HG03175 (cell line): ENCODE measurements around the gene AREG.
A peak's percentile ranks its signal among the peaks of the same experiment; 100 is the strongest.
"Not testable (repeated sequence)": the region's sequence is repeated elsewhere in the genome, so short reads cannot be mapped to it uniquely, and the experiment has no call there.

Source experiments
- ATAC-seq: cut with Tn5 transposase; IDR thresholded peaks from one replicate; pipeline ENCODE4 v1.9.1; 2021; ENCODE audit warnings: mild to moderate bottlenecking, moderate library complexity; ENCODE audit not compliant: unreplicated experiment

The AREG gene, protein sequence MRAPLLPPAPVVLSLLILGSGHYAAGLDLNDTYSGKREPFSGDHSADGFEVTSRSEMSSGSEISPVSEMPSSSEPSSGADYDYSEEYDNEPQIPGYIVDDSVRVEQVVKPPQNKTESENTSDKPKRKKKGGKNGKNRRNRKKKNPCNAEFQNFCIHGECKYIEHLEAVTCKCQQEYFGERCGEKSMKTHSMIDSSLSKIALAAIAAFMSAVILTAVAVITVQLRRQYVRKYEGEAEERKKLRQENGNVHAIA

DNA sequence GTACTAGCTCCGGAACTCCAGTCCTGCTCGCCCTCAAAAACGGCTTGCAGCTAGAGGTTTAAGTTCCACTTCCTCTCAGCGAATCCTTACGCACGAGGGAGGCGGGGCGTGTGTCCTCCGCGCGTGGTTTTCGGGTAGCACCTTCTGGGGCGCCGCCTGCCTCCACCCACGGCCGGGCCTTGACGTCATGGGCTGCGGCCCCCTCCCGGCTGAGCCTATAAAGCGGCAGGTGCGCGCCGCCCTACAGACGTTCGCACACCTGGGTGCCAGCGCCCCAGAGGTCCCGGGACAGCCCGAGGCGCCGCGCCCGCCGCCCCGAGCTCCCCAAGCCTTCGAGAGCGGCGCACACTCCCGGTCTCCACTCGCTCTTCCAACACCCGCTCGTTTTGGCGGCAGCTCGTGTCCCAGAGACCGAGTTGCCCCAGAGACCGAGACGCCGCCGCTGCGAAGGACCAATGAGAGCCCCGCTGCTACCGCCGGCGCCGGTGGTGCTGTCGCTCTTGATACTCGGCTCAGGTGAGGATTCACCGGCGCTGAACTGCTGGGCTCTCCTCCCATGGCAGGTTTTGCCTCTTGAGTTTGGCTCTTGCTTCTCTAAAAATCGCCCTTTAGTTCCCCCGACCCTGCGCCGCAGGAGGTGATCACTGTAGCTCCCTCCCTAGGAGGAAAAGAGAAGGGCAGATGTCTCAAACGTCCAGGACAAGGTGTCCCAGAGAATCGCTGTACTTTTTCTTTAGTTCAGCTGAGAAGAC lies at the start of gene AREG:
TSS of gene AREG (plus strand) at position 246 of the 752 bp plus-strand sequence. CDS start at position 456, 210 bp downstream.
- peak; percentile 95 for ATAC-seq

DNA sequence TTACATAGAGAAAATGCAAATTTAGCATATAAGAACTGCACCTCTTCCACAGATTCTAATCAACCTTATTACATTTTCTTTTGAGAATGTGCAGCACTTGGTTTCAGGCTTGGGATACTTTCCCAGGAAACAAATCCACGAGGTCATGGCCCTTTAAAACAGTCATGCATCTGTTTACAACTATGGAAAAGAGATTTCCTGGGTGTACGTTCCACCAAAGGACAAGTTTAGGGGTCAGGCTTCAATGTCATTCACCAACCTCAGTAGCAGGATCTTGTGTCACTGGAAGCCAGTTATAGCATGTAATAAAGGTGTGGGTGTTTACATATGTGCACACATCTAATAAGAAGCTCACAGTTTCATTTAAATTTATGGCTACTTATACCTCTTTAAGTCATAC lies 49.3 kb upstream of the AREG start:
- no peak for ATAC-seq

DNA sequence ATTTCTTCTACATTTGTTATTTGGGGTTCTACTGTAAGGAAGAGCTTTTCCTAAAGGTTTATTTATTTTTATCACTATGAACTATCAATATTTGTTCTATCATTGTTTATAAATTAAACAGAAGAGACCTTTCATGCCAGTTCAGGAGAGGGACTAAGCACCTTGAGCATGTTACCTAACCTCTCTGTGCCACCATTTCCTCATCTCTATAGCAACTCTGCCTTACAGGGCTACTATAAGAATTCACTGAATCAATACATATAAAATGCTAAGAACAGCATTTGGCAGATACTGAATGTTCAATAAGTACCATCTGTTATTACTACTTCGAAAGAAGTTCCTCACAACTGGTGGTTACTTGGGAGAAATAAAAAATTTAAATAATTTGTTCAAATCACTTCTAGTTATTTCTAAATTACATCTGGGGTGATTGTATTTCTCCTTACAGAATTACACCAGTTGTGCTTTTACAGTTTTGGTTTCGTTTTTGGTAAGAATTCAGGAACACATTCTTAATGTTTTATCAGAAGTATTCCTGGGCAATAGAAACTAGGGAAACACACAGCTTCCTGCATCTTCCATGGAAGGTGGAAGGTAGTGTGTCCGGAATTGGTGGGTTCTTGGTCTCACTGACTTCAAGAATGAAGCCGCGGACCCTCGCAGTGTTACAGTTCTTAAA lies 47.0 kb upstream of the AREG start:
- ATAC-seq: no peak

DNA sequence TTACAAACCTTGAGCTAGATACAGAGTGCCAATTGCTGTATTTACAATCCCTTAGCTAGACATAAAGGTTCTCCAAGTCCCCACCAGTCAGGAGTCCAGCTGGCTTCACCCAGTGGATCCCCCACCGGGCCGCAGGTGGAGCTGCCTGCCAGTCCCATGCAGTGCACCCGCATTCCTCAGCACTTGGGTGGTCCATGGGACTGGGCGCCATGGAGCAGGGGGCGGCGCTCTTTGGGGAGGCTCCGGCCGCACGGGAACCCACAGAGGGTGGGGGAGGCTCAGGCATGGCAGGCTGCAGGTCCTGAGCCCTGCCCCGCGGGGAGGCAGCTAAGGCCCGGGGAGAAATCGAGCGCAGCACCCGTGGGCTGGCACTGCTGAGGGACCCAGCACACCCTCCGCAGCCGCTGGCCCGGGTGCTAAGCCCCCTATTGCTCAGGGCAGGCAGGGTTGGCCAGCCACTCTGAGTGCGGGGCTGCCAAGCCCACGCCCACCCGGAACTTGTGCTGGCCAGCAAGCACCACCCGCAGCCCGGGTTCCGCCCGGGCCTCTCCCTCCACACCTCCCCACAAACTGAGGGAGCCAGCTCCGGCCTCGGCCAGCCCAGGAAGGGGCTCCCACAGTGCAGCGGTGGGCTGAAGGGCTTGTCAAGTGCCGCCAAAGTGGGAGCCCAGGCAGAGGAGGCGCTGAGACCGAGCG lies 45.9 kb upstream of the AREG start:
- not testable (repeated sequence) for ATAC-seq

DNA sequence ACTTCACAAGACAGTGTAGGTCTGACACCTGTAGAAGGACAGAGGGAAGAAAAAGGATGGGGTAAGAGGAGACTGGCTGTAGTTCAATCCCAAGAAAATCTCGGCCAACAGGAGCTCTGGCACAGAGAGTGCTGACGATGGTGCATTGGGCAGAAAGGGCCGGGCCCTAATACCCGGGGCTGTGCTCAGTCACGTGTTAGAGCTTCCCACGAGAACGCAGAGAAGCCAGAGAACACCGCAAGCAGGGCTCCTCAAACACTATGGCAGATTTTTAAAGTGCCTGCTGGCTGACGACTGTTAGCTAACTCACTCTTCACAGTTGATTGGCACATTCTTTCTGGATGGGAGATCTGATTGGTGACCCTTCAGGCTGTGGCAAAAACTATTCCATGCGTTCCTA lies 44.5 kb upstream of the AREG start:
- no peak for ATAC-seq

DNA sequence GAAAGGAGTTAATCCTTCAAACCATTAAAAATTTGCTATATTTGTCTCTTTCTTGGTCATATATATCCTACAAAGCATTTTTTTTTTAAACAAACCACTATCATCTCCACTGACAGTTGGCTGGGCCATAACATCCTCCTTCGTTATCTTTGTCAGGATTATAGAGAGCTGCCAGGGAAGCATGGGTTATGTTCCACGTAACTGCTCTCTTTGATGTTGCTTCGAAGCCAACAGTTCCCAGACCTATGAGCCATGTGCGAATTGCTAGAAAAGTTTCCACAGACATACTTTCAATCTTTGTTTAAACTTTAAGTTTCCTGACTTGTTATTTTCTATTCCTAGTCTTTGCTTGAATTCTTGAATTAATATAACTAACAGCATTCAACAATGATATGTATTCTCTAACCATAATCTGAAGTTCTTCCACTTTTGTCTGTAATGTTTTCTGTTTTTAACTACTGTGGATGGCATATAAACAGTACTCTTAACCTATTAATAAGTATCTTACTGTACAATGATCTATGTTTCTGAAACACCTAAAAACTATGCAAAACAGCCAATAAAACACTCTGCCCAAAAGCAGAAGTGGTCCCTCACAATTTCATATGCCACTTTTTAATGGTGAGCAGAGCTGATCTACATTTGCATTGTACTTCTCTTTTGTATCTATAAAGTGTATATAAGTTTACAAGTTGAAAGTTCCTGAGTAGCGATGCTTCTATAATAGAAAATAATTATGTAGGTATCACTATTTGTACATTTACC lies 42.1 kb upstream of the AREG start:
- ATAC-seq: peak; percentile 100

DNA sequence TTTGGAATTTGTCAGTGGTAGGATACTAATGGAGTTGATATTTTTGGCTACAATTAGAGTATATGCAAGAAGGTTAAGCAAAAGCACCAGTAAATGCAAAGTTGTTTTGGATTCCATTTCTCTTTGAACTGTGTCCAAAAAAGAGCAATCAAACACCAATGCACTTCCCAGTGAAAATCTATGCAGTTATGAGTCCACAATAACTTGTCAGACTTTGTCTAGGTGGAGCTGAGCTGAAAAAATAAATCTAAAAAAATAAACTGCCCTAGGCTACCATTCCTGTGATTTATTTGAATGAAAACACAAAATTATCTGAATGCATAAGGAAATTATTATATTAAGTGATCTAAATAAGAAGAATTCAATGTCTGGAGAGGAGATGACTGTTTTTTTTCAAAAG lies 37.0 kb upstream of the AREG start:
- ATAC-seq: no peak

DNA sequence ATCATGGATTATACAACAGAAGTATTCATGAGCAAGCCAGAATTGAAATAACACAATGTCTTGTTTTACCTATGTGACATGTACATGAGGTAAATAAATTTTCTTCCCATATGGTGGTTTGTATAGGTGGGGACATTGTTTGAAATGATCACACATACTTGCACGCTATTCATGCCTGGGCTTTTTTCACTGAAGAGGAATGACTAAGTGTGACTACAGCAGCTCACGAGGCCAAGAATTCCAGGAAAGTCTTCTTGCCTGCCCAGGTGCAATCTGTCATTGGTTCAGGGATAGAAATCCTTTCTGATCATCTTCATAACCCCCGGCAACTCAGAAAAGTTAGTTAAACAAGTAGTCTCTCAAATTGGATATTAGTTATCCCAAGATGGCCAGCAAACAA lies 36.3 kb upstream of the AREG start:
- no peak for ATAC-seq

DNA sequence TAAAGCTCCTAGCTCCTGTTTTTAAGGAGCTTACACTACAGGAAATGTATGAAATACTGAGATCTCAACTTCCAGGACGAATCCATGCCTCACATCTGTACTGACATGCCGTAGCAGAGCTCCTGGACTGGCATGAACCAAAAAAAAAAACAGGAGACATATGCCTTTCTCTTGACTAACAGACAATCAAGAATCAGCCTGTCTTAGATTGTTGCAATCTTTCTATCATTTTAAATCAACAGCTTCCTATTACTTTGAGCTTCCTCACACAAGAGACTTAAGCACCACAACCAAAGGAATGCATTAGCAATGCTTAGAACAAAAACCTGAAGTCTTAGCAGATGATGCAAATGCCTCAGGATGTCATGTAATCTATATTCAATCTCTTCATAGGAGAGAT lies 34.7 kb upstream of the AREG start:
- no peak for ATAC-seq

DNA sequence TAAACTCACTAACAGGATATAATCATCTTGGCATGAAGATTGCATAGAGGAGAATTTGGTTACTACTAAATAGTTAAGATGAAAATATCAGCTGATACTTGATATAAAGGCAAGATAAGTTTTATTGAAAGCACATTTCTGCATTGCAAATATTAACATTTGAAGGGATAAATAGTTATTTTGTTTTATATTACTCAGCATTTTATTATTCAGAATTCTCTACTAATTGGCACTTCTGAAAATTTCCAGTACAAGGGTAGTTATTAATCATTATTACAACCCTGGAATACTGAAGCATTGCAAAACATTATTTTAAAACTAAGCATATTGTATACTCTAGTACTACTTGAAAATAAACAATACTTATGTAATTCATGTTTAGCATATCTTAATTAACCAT lies 32.7 kb upstream of the AREG start:
- no peak for ATAC-seq

DNA sequence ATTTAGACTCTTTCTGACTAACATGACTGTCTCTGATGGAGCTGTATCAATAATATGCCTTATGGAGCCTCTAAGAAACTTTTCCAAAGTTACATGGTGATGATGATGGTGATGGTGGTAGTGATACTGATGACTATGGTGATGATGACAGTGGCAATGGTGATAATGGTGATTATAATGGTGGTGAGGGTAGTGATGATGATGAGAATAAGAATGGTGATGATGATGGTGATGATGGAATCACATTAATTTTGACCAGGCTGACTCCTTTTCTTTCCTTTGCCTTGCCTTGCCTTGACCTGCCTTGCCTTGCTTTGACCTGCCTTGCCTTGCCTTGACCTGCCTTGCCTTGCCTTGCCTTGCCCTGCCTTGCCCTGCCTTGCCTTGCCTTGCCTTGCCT lies 31.7 kb upstream of the AREG start:
- ATAC-seq: no peak

DNA sequence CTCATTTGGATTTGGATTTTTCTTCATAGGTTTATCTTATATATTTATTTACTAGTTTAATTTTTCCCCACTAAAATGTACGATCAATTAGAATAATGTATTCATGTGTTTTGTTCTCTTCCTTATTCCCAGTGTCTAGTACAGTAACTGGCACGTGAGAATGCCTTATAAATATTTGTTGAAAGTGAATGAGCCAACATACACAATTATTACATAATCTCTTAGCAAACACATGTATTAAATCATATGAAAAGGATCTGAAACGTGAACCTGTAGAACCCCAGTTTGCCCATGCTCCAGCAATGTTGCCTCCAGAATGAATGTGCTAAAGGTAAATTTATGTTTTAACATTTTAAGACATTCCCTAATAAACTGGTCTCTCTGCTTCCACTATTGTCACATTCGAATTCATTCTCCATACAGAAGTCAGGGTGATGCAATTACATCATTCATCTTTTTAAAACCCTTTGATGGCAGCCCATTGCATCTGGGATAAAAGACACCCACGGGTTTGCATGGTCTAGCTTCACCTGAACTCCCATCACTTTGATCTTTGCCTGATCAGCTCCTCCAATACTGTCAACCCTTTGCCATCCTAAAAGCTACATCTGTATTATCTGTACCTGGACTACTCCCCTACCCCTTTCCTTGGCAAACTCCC lies 30.7 kb upstream of the AREG start:
- ATAC-seq: no peak

DNA sequence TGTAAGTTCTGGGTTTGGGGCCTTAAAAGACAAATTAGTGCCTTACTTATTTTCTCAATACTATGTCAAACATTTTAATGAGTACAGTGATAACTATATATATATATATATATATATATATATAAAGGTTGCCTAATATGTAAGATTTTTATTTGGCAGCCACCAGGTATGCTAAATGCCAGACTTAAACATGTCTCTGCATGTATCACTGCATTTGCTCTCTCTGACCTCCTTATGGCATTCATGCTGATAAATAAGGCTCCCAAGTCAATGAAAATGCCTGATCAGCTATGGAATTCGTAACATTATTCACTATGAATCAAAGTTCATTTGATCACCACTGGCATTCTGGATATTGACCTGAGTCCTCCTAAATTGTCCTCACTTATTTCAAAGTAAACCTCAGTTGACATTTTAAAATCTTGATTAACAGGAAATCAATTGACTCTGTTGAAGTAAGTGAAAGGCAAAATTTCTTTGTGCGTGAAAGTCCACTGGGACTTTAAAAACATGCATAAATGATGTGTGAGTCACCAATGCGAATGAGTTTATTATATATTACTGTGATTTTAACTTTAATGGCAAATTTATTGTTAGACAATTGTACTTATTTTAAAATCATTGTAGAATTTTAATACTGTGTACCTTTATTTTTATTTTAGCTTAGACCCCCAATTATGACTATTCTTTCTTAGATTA lies 29.2 kb upstream of the AREG start:
- ATAC-seq: no peak

DNA sequence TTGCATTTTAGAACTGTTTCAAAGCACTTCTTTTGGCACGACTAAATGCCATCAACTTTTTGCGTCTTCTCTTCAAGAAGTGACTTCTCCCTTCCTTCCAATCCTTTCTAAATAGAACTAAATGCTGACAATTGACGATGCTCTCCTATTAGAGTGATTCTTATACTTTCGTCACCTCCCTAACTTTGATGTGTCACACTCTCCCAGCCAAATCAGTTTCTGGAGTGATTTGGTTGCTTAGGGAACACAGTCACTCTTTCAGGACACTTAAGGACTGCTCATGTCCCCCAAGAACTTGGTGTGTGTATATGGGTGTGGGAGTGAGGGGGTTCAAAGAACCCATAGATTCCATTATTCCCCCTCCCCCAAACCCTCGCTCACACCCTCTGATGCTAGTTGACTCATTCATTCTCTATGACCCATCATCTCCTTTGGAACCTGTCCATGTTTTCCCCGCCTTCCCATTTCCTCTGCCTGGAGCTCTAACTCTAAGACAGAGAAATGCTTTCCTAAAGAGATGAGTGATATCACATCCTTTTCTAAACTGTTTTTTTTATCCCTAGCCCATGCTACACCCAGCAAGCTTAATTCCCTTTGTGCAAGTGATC lies 26.8 kb upstream of the AREG start:
- ATAC-seq: no peak

DNA sequence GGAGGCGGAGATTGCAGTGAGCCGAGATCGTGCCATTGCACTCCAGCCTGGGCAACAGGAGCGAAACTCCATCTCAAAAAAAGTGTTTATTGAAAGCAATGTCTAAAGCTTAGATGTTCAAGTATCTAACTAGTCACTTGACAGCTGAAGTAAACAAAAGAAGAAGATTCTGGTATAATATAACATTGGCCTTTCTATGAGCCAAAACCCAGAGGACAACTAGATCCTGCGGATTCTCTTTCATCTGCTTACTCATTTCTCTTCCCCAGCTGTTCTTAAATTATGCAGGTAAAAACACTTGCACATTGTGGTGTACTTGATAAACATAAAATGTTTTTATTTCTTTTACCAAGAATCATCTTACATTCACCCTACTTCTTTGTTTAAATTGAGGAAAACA lies 24.1 kb upstream of the AREG start:
- ATAC-seq: no peak

DNA sequence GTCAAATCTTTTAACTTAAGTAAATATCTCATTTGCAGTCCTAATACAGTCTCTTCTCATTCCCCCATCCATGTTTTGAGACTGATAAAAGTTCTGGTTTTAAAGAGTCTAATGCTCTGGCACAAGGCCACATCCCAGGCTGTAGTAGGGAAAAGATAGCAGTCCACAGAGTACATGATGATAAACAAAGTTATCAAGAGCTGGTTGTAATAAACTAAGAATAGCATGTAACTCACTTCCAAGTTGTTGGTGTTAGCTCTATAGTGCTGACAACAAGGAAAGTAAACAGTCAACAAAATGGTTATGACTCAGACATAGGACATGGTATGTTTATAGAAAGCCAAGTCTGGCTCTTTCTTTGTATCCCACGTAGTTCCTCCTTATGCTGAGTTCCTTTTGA lies 21.8 kb upstream of the AREG start:
- no peak for ATAC-seq

DNA sequence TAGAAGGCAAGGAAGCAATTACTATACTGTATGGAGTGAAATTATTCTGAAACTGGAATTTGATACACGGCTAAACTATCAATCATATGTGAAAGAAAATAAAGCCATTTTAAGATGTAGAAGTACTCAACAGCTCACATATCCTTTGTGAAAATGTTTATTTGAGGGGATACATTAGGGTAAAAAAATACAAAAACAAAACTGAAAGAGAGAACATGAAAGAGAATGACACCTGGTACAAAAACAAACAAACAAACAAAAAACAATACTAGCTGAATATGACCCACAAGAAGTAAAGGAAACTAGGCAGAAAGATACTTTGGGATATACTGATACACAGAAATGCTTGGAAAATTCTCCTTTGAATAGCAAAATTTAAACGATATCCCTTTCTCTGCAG lies 20.8 kb upstream of the AREG start:
- no peak for ATAC-seq

DNA sequence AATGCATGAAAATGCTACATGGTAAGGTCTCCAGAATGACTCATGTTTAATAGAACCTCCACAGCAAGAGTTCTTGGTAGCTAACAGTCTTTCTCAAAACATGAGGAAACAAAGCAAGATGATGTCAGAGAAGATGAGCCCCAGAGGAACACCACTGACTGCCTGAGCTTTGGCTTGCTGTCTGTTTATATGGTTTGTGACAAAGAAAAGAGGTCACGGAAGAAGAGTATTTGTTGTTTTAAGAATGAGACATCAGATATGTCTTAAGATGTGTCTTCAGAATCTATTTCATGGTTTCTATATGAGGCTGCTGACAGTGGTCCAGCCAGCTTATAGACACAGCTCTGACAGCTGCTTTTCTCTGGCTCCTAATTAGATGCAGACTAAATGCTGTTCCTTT lies 18.8 kb upstream of the AREG start:
- ATAC-seq: no peak

DNA sequence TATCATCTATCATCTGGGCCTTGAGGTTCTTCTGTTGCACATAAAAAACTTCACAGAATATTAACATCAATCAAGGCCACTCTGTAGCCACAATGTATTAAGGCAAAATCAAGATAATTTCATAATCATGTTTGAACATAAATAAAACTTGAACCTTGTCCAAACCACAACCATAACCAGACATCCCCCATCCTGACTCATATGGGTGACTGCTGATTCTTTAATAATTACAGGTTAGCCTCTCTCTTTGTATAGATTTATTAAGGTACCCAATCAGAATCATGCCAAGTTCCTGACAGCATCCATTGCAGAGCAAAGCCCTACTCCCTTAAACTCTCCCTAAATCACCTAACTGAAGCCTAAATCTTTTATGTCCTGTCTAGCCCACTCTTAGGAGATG lies 16.7 kb upstream of the AREG start:
- no peak for ATAC-seq
